NCI-H774 (cell line): ENCODE results near the gene CBFA2T2.
"Not testable (repeated sequence)": the region's sequence is repeated elsewhere in the genome, so short reads cannot be mapped to it uniquely, and the experiment has no call there.

ENCODE experiments used
- DNase-seq: peaks from one replicate; lab custom pipeline; 2025; lab: John Stamatoyannopoulos, UW

CBFA2T2 gene

DNA sequence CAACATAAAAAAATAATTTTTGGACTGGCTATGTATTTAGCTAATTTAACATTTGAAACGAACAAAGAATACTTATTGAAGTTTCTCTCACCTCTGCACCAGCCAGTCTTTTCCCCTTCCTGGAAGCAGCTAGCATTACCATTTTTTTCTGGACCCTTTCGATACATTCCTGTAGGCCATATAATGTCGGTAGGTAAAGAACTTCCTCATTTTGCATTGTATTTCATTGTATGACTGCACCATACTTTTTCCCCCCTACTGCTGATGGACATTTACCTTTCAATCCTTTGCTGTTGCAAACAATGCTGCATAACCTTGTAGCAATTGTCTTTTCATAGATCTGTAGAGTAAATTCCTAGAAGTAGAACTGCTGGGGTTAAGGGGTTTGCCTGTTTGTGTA, 17.6 kb downstream of the CBFA2T2 start:
- no peak for DNase-seq

DNA sequence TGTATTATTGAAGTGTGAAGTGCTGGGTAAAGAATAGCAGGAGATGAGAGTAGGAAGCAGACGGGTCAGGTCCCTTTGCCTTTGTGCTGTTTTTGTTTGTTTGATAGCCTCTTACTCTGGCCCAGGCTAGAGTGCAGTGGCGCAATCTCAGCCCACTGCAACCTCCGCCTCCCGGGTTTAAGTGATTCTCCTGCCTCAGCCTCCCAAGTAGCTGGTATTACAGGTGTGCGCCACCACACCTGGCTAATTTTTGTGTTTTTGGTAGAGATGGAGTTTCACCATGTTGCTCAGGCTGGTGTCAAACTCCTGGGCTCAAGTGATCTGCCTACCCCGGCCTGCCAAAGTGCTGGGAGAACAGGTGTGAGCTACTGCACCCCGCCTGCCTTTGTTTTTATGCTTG, 18.1 kb downstream of the CBFA2T2 start:
- DNase-seq: not testable (repeated sequence)

DNA sequence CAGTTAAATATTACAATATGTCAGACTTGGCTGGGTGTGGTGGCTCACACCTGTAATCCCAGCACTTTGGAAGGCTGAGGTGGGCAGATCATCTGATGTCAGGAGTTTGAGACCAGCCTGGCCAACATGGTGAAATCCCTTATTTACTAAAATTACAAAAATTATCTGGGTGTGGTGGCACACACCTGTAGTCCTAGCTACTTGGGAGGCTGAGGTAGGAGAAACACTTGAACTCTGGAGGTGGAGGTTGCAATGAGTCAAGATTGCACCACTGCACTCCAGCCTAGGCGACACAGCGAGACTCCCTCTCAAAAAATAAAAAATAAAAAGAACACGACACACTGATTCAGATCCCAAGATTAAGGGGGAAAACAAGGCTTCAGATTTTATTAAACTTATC, 19.2 kb downstream of the CBFA2T2 start:
- DNase-seq: not testable (repeated sequence)

DNA sequence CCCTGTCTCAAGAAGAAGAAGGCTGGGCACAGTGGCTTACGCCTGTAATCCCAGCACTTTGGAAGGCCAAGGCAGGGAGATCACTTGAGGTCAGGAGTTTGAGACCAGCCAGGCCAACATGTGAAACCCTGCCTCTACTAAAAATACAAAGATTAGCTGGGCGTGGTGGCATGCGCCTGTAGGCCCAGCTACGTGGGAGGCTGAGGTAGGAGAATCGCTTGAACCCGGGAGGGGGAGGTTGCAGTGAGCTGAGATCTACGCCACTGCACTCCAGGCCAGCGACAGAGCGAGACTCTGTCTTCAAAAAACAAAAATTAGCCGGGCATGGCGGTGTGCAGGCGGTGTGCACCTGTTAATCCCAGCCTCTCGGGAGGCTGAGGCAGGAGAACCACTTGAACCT, 22.0 kb downstream of the CBFA2T2 start:
- DNase-seq: not testable (repeated sequence)

DNA sequence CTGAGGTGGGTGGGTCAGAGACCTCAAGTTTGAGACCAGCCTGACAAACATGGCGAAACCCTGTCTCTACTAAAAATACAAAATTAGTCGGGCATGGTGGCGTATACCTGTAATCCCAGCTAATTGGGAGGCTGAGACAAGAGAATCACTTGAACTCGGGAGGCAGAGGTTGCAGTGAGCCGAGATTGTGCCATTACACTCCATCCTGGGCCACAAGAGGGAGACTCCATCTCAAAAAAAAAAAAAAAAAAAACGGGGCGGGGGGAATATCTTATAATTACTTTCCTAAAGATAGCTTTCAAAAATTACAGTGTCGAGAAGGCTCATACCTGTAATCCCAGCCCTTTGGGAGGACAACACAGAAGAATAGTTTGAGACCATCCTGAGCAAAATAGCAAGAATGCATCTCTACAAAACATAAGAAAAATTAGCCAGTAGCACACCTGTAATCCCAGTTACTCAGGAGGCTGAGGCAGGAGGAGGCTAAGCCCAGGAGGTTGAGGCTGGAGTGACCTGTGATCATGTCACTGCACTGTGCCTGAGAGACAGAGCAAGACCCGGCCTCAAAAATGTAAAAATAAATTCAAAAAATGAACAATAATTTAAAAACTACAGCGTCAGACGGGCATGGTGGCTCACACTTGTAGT, 25.8 kb downstream of the CBFA2T2 start:
- no peak for DNase-seq

DNA sequence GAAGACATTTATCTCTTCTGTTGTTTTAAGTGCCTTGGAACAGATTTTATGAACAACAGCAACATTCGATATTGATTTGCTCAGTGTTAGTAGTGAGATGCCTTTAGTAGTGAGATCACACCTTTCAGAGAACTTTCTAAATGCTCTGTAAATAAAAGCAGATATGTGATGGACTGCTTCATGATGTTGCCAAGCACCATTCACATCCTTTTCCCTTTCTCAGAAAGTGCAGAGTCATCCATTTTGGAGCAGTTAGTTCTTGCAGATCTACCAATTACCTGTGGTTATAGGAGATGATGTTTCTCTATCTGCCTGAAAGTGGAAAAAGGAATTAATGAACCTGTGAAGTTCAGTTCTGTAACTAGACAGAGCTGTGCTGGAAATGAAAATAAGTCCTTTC, 27.0 kb downstream of the CBFA2T2 start:
- no peak for DNase-seq

DNA sequence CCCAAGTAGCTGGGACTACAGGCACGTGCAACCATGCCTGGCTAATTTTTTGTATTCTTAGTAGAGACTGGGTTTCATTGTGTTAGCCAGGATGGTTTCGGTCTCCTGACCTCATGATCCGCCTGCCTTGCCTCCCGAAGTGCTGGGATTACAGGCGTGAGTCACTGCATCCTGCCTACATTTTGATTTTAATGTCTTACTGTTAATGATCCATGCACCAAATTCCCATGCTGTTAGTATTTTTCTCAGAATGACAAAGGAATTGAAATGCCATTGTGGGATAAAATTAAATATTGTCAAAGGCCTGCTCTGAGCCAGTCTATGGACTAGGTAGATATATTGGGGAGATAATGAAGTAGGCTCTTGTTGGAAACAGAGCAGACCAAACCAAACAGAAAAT, 28.2 kb downstream of the CBFA2T2 start:
- no peak for DNase-seq

DNA sequence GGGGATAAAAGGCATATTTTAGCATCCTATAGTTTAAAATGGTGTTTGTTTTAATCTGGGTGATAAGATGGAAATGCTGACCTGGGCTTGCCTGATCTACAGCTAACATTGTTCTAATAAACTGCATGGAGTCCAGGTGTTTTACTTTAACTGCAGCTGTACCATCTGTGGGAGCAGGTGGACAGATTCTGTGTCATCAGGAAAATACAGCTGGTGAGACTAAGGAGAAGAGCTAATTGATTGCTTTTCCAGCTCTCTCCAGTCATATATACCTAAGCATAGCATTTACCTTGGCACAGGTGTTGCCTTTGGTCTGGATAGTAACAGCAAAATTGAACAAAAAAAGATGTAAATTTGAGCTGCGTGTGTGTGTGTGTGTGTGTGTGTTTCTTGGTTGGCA, 31.6 kb downstream of the CBFA2T2 start:
- peak; percentile 93 for DNase-seq

DNA sequence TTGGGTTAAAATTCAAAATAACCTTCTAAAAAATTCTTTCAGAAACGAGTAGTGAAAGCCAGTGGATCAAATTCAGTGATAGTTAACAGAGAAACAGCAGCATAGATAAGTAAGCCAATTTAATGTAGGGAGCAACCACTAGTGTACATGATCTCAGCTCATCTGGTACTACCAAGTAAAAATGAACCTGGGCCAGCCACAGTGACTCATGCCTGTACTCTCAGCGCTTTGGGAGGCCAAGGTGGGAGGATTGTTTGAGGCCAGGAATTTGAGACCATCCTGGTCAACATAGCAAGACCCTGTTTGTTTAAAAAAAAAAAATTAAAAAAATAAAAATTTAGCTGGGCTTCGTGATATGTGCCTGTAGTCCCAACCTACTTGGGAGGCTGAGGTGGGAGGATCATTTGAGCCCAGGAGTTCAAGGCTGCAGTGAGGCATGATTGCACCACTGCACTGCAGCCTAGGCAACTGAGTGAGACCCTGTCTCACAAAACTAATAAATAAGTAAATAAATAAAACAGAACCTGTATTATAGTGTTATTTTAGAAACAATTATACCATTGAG, 32.4 kb downstream of the CBFA2T2 start:
- no peak for DNase-seq

DNA sequence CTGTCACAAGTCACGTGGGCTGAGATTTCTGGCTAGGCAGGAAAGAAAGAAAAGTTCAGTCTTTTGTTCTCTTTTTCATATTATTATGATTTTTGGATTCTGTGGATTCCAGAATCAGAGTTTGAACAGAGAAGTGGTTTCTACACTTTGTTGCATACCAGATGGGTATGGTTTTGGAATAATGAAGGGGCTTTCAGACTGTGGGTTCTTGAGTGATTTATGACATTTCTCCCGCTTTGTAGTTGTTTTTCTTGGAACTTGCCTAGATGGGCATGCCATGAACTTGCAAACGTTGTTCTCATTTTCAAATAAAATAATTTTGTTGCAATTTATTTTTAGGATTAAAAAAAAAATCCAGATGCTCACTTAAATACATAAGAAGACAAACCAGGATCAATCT, 34.4 kb downstream of the CBFA2T2 start:
- no peak for DNase-seq

DNA sequence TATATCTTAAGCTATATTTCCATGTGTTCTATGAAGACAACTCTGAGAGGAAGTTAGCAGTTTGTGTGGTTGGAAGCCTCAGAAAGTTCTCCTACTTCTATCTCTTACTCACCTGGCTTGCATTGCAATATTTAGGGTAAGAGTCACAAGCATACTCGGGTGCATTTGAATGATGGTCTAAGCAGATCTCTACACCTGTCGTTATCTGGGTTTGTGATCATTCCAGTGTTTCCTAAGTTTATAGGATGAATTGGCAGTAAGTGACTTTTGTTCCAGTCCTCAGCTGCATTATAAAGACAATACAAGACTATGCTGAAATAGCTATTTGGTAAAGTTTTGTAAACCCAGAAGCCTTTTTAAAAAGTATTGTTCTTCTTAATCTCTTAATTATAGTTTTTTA, 36.9 kb downstream of the CBFA2T2 start:
- no peak for DNase-seq

DNA sequence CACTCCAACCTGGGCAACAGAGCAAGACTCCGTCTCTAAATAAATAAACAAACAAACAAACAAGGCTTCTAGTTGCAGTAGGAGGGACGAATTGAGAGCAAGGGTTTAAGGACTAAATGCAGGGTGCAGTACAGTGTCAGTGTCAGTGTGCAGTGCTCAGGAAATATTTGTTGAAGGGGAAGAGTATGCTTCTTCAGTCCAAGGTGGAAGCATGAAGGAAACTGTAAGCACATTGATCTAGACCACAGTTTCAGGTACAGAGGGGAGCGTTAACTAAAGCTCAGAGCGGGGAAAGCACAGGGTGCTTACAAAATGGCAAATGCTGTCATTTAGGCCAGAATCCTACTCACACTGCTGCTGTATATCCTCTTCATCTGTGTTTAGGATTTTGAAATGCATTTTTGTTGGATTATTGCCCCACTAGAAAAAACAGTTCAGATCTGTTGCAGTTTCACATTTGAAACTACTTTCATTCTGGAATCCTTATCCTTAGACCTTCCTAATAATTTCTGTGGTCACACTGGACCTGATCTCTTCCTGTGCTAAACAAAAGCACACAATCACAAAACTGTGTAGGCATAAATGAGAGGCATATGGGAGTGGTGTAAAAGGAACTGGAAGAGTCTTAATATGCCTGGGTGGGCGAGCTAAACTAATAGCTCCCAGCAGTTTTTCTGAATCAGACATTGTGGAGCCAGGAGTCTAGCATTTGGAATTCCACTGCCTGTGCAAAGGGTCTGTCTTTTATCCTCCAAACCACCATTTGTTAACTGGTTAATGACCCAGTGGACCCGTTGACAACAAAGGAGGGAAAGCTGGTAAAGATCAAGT, 41.4 kb downstream of the CBFA2T2 start:
- DNase-seq: no peak

DNA sequence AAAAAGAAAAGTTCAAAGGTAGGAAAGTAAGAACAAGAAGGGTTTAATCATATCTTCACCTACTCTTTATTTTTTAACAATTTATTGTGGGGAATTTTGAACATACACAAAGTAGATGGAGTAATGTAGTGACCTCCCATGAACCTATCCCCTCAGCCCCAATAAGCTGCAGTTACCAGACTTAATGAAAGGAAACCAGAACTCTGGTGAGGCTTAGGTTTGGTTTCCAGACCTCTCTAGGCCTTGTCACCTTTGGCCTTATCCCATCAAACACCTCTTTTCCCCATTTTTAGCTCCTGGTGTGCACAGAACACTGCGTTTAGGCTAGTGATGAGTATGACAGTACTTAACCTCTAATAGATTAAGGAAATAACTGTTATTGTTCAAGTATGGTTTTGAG, 42.0 kb downstream of the CBFA2T2 start:
- DNase-seq: no peak

DNA sequence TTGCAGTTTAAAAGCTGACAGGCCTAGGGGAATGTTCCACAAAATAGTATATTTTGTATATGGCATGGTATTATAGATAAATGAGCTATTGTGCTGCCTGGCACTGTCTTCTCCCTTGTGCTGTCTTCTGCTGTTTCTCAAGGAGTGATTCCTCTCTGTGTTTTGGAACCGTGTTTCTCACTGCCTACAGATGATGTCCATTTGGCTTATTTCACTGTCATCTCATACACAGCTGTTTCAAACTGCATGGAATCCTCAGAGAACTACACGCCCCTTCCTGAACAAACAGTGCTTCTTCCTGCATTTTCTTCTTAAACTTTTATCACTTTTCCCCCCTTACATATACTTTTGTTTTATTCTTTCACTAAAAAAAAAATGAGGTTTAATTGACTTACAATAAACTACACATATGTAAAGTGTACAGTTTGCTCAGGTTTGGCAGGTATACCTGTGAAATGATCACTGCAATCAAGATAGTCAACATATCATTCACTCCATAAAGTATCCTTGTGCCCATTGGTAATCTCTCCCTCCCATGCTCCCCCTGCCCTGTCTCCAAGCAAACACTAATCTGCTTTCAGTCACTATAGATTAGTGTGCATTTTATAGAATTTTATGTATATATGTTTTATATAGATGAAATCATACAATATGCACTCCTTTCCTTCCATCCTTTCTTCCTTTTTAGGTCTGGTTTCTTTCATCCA, 43.0 kb downstream of the CBFA2T2 start:
- DNase-seq: no peak

DNA sequence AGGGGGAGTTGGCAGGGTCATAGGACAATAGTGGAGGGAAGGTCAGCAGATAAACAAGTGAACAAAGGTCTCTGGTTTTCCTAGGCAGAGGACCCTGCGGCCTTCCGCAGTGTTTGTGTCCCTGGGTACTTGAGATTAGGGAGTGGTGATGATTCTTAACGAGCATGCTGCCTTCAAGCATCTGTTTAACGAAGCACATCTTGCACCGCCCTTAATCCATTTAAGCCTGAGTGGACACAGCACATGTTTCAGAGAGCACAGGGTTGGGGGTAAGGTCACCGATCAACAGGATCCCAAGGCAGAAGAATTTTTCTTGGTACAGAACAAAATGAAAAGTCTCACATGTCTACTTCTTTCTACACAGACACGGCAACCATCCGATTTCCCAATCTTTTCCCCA, 45.8 kb downstream of the CBFA2T2 start:
- DNase-seq: not testable (repeated sequence)

DNA sequence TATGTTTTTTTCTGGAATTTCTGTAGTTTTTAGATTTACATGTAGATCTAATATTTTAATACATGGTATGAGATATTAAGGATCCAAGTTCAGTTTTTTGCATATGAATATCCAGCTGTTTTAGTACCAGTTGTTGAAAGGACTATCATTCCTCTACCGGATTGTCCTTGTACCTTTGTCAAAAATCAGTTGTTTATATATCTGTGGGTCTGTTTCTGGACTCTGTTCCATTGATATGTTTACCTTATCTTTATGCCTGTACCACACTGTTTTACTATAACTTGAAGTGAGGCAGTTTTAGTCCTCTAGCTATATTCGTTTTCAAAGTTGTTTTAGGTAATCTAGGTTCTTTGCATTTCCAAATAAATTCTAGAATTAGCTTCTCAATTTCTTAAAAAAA, 47.7 kb downstream of the CBFA2T2 start:
- no peak for DNase-seq

DNA sequence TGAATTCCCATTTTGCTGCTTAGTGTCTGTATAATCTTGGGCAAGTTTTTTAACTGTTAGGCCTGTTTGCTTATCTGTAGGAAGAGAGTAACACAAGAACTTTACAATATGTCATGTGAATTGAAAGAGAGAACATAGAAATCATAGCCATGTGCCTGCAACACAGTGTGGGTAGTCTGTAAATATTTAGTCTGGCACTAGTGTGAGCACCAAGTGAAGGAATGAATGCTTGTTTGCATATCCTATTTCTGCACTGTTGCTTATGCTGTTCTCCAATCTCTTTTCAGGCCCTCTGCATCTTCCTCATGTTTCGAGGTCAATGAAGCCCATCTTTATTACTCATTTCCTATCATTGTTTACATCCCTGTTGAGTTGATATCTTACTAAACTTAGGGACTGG, 49.2 kb downstream of the CBFA2T2 start:
- DNase-seq: no peak

DNA sequence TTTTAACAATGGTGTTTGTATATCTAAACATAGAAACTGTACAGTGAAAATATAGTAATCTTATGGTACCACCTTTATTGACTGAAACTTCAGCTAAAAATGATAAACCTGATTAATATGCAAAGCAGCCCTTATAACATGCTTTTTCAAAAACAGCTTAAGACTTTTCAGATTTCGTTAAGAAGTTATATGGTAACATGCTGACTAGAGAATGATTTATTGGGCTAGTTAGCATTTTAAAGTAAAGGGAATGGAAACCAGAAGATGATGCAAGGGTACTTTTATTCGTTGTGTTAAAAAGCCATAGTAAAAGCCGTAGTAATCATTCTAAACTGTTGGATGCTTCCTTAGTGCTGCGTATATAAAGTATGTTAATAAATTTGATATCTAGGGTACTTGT, 50.5 kb downstream of the CBFA2T2 start:
- no peak for DNase-seq

DNA sequence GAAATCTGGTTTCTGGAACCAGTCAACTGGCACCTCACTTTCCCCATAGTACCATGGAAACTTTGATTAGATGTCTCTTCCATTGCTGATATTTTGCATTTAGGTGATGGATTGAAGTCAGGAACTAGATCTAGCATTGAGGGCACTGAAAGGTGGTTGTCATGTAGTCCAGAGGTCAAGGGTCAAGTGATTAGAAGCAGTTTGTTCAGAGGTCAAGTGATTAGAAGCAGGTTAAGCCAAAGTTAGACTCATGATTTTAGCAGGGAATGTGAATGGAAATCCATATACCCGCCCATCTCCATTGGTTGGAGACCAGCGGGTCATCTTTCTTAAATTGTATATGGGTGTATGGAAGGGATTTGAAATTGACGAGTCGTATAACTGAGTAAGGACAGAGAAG, 51.2 kb downstream of the CBFA2T2 start:
- no peak for DNase-seq

DNA sequence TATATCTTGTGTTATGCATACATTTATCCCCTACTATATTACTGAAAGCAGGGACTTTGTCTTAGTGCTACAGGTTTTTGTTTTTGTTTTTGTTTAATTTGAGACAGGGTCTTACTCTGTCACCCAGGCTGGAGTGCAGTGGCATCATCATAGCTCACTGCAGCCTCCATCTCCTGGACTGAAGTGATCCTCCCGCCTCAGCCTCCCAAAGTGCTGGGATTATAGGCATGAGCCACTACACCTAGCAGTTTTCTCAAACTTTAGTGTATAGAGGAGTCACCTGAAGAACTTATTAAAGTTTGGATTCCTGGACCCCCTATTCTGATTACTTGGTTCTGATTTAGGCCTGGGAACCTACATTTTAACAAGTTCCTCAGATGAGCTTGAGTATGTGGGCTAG, 51.9 kb downstream of the CBFA2T2 start:
- DNase-seq: no peak

DNA sequence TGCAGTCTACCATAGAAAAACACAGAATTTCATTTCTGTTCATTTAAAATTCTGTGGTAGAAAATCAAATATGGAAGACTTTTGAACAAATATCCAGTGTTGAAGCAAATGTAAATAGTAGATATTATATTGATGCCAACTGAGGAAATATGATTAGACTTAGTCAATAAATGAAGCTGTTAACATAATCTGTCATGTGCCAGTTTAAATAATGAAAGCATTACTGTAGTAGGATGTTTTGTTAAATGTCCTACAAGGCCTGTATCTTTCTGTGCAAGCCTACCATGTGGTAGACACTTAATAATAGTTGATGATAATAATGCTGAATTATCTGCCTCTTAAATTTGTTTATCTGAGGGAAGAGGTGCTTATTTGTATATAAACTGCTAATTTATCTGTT, 55.9 kb downstream of the CBFA2T2 start:
- DNase-seq: no peak

DNA sequence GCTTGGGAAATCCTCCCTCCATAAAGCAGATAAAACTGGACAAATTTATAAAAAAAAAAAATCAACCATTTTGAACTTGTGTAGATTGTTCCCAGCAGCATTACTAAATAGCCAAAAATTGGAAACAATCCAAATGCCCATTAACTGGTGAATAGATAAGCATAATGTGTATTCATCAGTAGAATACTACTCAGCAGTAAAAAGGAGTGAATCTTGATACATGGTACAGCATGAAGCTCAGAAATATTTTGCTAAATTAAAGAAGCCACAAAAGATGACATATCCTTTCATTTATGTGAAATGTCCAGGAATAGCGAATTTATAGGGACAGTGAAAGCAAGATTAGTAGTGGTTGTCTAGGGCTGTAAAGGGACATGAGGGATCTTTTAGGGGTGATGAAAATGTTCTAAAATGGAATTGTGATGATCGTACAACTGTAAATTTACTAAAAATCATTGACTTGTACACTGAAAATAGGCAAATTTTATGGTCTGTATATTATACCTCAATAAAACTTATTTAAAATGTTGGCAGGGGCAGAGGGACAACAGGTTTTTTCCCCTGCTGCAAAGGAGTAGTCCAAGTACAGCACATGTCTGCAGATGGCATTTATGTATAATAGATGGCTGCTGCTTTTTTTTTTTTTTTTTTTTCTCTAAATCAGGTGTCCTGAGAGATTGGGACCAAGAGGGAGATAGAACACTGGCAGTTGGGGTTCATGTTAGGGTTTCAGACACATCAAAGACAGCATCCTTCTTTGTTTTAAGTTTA, 59.5 kb downstream of the CBFA2T2 start:
- DNase-seq: no peak
